Aorta (tissue), 5 donors: ENCODE data around the gene VPS13D. TPM values are rescaled to one million over a fixed set of nuclear protein-coding genes. Genes with fewer than 3 reads are reported as not detected.

Experiments
- ATAC-seq: fragments of 200-7000 bp; cut with Tn5 transposase; one replicate; pipeline ENCODE4 v1.9.1; 2022; ENCODE audit warnings: moderate library complexity; ENCODE audit not compliant: low FRiP score
- DNase-seq, 2 donors: peaks; one replicate each; pipeline ENCODE4 v3.0.0-alpha.2; 2020
- H3K27ac ChIP-seq, 2 donors: one replicate each; pipeline ENCODE4 v1.5.1; 2013; ENCODE audit warnings: low read length in 2 of 2, mild to moderate bottlenecking in 2 of 2, moderate library complexity in 2 of 2, control low read depth in 1 of 2, inconsistent platforms in 1 of 2, low read depth in 1 of 2
- H3K27me3 ChIP-seq, 2 donors: one replicate each; pipeline ENCODE4 v1.6.1; 2013; ENCODE audit warnings: control low read depth in 1 of 2, low read length in 1 of 2, mild to moderate bottlenecking in 1 of 2, moderate library complexity in 1 of 2; ENCODE audit not compliant: insufficient read depth in 2 of 2, control insufficient read depth in 1 of 2
- H3K36me3 ChIP-seq, 2 donors: one replicate each; pipeline ENCODE4 v1.6.1; 2013; ENCODE audit warnings: control low read depth in 1 of 2, low read length in 1 of 2, mild to moderate bottlenecking in 1 of 2; ENCODE audit not compliant: insufficient read depth in 2 of 2, control insufficient read depth in 1 of 2
- H3K4me1 ChIP-seq, 2 donors: one replicate each; pipeline ENCODE4 v1.6.1; 2013; ENCODE audit warnings: low read length in 2 of 2, control low read depth in 1 of 2, mild to moderate bottlenecking in 1 of 2, moderate library complexity in 1 of 2; ENCODE audit not compliant: insufficient read depth in 2 of 2, control insufficient read depth in 1 of 2
- H3K4me3 ChIP-seq, 2 donors: one replicate each; pipeline ENCODE4 v1.5.1; 2013; ENCODE audit warnings: low read length in 2 of 2, control low read depth in 1 of 2, mild to moderate bottlenecking in 1 of 2
- H3K9me3 ChIP-seq: one replicate; pipeline ENCODE4 v1.6.1; 2013; ENCODE audit warnings: mild to moderate bottlenecking, low read length; ENCODE audit not compliant: control insufficient read depth
- WGBS, 2 donors: extraction: QIAGEN DNeasy Blood & Tissue Kit; methylation state at CpG; one replicate each; pipeline ENCODE4 v1.1.7; 2013; 5-methylcytosine and 5-hydroxymethylcytosine counted together
- intact Hi-C, 2 donors: fragments of 100-400 bp; cut with DNase I; formaldehyde crosslinking; loops; one replicate each; pipeline versions ENCODE4 v1.14.2 to v1.15.0; 2022
- polyA plus RNA-seq, 2 donors: library from polyadenylated mRNA; stranded (reverse); fragments of 200-250 nt; gene quantifications; one replicate each; pipeline ENCODE4 v1.2.3, GENCODE V29; 2013
- total RNA-seq, 2 donors: library from RNA; stranded (reverse); fragmentation: NEBNext Ultra II Directional; extraction: Animal tissue kit (Norgen Biotek cat#: 25700); gene quantifications; one replicate each; pipeline ENCODE4 v1.2.1, GENCODE V29; 2021
- donor health status: healthy with polysubstance abuse.
- donor health status: Bipolar disorder and iron deficiency.
- donor health status: DM: no; HTN: no; CAD: no.
- donor health status: DM: no; HTN: no; CAD: no.
- donor health status: DM: yes; HTN: yes; CAD: no.

Gene VPS13D
- total and polyA plus RNA-seq, 4 donors, result 15.8 to 134 (median 58.9) TPM

GRCh38 chr1:12301518-12302237 is 71.8 kb downstream of the VPS13D start:
- Histone ChIP-seq H3K4me3 (no peak overlapping the region), H3K27me3 (no peaks in the 10 kb centered on the region), H3K27ac (peak overlapping the region in 1 of 2 donors; percentile 41), H3K36me3 (peaks cover 2% of the 10 kb centered on the region in 2 donors), H3K9me3 (no peaks in the 10 kb centered on the region), H3K4me1 (no peaks in the 10 kb centered on the region)
- ATAC-seq, result no peak
- whole genome bisulfite sequencing, 2 donors, result 79 to 84% methylated on average over 8 of the region's 8 CpGs
- intact Hi-C loops, result no loop called here
- no peak for DNase-seq

- no peaks in the 10 kb centered on the region for H3K4me1 ChIP-seq
- DNase-seq (no peak), ATAC-seq (no peak)
- H3K9me3 ChIP-seq, result no peaks in the 10 kb centered on the region
- H3K27ac ChIP-seq, result no peak overlapping the region
- no peak overlapping the region for H3K4me3 ChIP-seq
- intact Hi-C loops, result no loop called here
- H3K27me3 ChIP-seq, result no peaks in the 10 kb centered on the region
- 59 to 61% methylated on average over 2 of the region's 2 CpGs for WGBS, 2 donors
- H3K36me3 ChIP-seq, result peaks cover 2% of the 10 kb centered on the region in 2 donors
These were observed 73.1 kb downstream of the VPS13D start for GRCh38 chr1:12302798-12303447.

GRCh38 chr1:12305377-12305776 is 75.5 kb downstream of the VPS13D start:
- Histone ChIP-seq H3K27me3 (no peaks in the 10 kb centered on the region), H3K4me1 (peaks cover 0 to 3% of the 10 kb centered on the region in 2 donors), H3K4me3 (no peak overlapping the region), H3K27ac (no peak overlapping the region), H3K9me3 (no peaks in the 10 kb centered on the region), H3K36me3 (peaks cover 2% of the 10 kb centered on the region in 2 donors)
- ATAC-seq, result no peak
- DNase-seq, result no peak
- 85 to 86% methylated on average over 8 of the region's 8 CpGs for WGBS, 2 donors
- intact Hi-C loops, result no loop called here

GRCh38 chr1:12309783-12310742 is 80.2 kb downstream of the VPS13D start:
- H3K4me1 ChIP-seq, result peaks cover 0 to 3% of the 10 kb centered on the region in 2 donors
- no peaks in the 10 kb centered on the region for H3K27me3 ChIP-seq
- intact Hi-C loops, result loop anchor here (2.0 to 10.0 kb wide), 3 partner anchors 95 to 327 kb away; partner anchors contain the start of gene DHRS3 (in 1 of the 2)
- DNase-seq (peak in 1 of 2 donors; percentile 63), ATAC-seq (peak; percentile 88)
- no peaks in the 10 kb centered on the region for H3K9me3 ChIP-seq
- no peak overlapping the region for H3K4me3 ChIP-seq
- peaks cover 0 to 9% of the 10 kb centered on the region in 2 donors for H3K36me3 ChIP-seq
- peak overlapping the region; percentile 22 to 87 for H3K27ac ChIP-seq
- WGBS, 2 donors, result 3 to 9% methylated on average over 6 of the region's 6 CpGs

GRCh38 chr1:12314333-12314903 is 84.6 kb downstream of the VPS13D start:
- Histone ChIP-seq H3K4me3 (no peak overlapping the region), H3K9me3 (no peaks in the 10 kb centered on the region), H3K27ac (no peak overlapping the region), H3K4me1 (peaks cover 0 to 3% of the 10 kb centered on the region in 2 donors), H3K27me3 (no peaks in the 10 kb centered on the region), H3K36me3 (peaks cover 3 to 11% of the 10 kb centered on the region in 2 donors)
- peak; percentile 53 for ATAC-seq
- 70 to 79% methylated on average over 1 of the region's 1 CpG for WGBS, 2 donors
- no peak for DNase-seq
- intact Hi-C loops, result loop anchor here (2.0 to 10.0 kb wide), 3 partner anchors 90 to 344 kb away; no protein-coding TSS in a partner anchor

GRCh38 chr1:12315146-12315545 is 85.3 kb downstream of the VPS13D start:
- Histone ChIP-seq H3K4me1 (peaks cover 0 to 3% of the 10 kb centered on the region in 2 donors), H3K36me3 (peaks cover 8 to 13% of the 10 kb centered on the region in 2 donors), H3K9me3 (no peaks in the 10 kb centered on the region), H3K27ac (peak overlapping the region in 1 of 2 donors; percentile 24), H3K4me3 (no peak overlapping the region), H3K27me3 (no peaks in the 10 kb centered on the region)
- ATAC-seq, result no peak
- intact Hi-C loops, result loop anchor here (2.0 to 10.0 kb wide), 2 partner anchors 90 to 344 kb away; no protein-coding TSS in a partner anchor
- DNase-seq, result no peak
- 52 to 53% methylated on average over 2 of the region's 2 CpGs for WGBS, 2 donors

- DNase-seq (no peak), ATAC-seq (peak; percentile 48)
- peaks cover 10 to 13% of the 10 kb centered on the region in 2 donors for H3K36me3 ChIP-seq
- 15% methylated on average over 2 of the region's 2 CpGs for WGBS, 2 donors
- no peaks in the 10 kb centered on the region for H3K9me3 ChIP-seq
- intact Hi-C loops, result loop anchor here in 1 of 2 donors (1.0 to 10.0 kb wide), 2 partner anchors 88 to 306 kb away; no protein-coding TSS in a partner anchor
- no peaks in the 10 kb centered on the region for H3K27me3 ChIP-seq
- no peaks in the 10 kb centered on the region for H3K4me1 ChIP-seq
- no peak overlapping the region for H3K4me3 ChIP-seq
- H3K27ac ChIP-seq, result peak overlapping the region; percentile 53 to 79
These were observed 86.5 kb downstream of the VPS13D start for GRCh38 chr1:12316331-12316730.

GRCh38 chr1:12320486-12320885 is 90.7 kb downstream of the VPS13D start:
- peaks cover 10 to 11% of the 10 kb centered on the region in 2 donors for H3K36me3 ChIP-seq
- intact Hi-C loops, result no loop called here
- H3K9me3 ChIP-seq, result no peaks in the 10 kb centered on the region
- no peak for ATAC-seq
- no peaks in the 10 kb centered on the region for H3K4me1 ChIP-seq
- no peaks in the 10 kb centered on the region for H3K27me3 ChIP-seq
- H3K4me3 ChIP-seq, result no peak overlapping the region
- WGBS, 2 donors, result 66 to 70% methylated on average over 2 of the region's 2 CpGs
- H3K27ac ChIP-seq, result no peak overlapping the region
- DNase-seq, result no peak
